SKM-1 treated with dmso at 0.1 percent for 144 hours (cell line): ENCODE data around the gene SLC22A25.
"Not testable (repeated sequence)": the region's sequence is repeated elsewhere in the genome, so short reads cannot be mapped to it uniquely, and the experiment has no call there.

Experiments used
- DNase-seq: peaks from one replicate; lab custom pipeline; 2025; ENCODE audit not compliant: unreplicated experiment; lab: John Stamatoyannopoulos, UW

SLC22A25 gene

GRCh38 chr11:63243533-63243932 is at the start of gene SLC22A25:
SLC22A25 (minus strand) TSS chr11:63243599; CDS start chr11:63229652, 13,947 bp downstream.
- DNase-seq, result peak; percentile 6

- no peak for DNase-seq
These were observed 46.9 kb upstream of the SLC22A25 start for GRCh38 chr11:63290285-63290684.

- DNase-seq, result no peak
These were observed 46.3 kb upstream of the SLC22A25 start for GRCh38 chr11:63289658-63290057.

GRCh38 chr11:63282579-63282978 is 39.2 kb upstream of the SLC22A25 start:
- no peak for DNase-seq

GRCh38 chr11:63280920-63281319 is 37.5 kb upstream of the SLC22A25 start:
- DNase-seq, result no peak

- DNase-seq, result no peak
These were observed 34.0 kb upstream of the SLC22A25 start for GRCh38 chr11:63277345-63277943.

- no peak for DNase-seq
These were observed 31.4 kb upstream of the SLC22A25 start for GRCh38 chr11:63274776-63275175.

GRCh38 chr11:63273685-63274084 is 30.3 kb upstream of the SLC22A25 start:
- no peak for DNase-seq

GRCh38 chr11:63262547-63262946 is 19.1 kb upstream of the SLC22A25 start:
- DNase-seq, result no peak

GRCh38 chr11:63251312-63251711 is 7.9 kb upstream of the SLC22A25 start:
- DNase-seq, result no peak

GRCh38 chr11:63250162-63251050 is 7.0 kb upstream of the SLC22A25 start:
- DNase-seq, result no peak

GRCh38 chr11:63248966-63249365 is 5.6 kb upstream of the SLC22A25 start:
- DNase-seq, result no peak

- not testable (repeated sequence) for DNase-seq
These were observed 4.0 kb upstream of the SLC22A25 start for GRCh38 chr11:63247237-63248002.

- no peak for DNase-seq
These were observed 2.6 kb upstream of the SLC22A25 start for GRCh38 chr11:63246045-63246444.

- DNase-seq, result no peak
These were observed 1.5 kb upstream of the SLC22A25 start for GRCh38 chr11:63244862-63245261.

- no peak for DNase-seq
These were observed 1.2 kb downstream of the SLC22A25 start for GRCh38 chr11:63242089-63242781.

- no peak for DNase-seq
These were observed 2.5 kb downstream of the SLC22A25 start for GRCh38 chr11:63240791-63241379.

GRCh38 chr11:63240098-63240497 is 3.3 kb downstream of the SLC22A25 start:
- no peak for DNase-seq

- DNase-seq, result no peak
These were observed 4.1 kb downstream of the SLC22A25 start for GRCh38 chr11:63239254-63239653.

GRCh38 chr11:63237413-63237812 is 6.0 kb downstream of the SLC22A25 start:
- DNase-seq, result no peak
